Hepatocyte (in vitro differentiated cells): ENCODE measurements around the gene FBN3.

Source experiments
- EZH2 ChIP-seq: fragments of 200-600 bp; sonication (generic); IDR thresholded peaks from 2 replicates; pipeline ENCODE4 v1.6.1; 2016; ENCODE audit warnings: antibody characterized with exemption, mild to moderate bottlenecking, borderline replicate concordance
- TF ChIP-seq, protein P1 (sequence below): fragments of 200-600 bp; sonication (generic); IDR thresholded peaks from 2 replicates; pipeline ENCODE4 v1.5.1; 2016; ENCODE audit warnings: antibody characterized with exemption, mild to moderate bottlenecking; ENCODE audit not compliant: poor library complexity

DNA sequence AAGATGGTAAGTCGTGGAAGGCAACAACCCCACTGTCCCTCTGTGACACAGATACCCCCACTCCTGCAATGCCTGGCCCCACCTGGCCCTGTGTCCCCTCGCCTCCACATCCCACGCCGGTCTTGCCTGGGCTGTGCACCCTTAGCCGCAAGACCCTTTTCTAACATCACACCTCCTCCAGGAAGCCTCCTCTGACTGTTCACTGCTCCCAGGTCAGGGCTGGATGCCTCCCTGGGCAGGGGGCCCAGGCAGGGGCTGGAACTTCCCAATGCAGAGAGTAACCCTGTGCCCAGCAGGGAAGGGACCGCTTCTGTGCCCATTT, 1.3 kb downstream of the FBN3 start:
- TF ChIP-seq, protein P1, sequence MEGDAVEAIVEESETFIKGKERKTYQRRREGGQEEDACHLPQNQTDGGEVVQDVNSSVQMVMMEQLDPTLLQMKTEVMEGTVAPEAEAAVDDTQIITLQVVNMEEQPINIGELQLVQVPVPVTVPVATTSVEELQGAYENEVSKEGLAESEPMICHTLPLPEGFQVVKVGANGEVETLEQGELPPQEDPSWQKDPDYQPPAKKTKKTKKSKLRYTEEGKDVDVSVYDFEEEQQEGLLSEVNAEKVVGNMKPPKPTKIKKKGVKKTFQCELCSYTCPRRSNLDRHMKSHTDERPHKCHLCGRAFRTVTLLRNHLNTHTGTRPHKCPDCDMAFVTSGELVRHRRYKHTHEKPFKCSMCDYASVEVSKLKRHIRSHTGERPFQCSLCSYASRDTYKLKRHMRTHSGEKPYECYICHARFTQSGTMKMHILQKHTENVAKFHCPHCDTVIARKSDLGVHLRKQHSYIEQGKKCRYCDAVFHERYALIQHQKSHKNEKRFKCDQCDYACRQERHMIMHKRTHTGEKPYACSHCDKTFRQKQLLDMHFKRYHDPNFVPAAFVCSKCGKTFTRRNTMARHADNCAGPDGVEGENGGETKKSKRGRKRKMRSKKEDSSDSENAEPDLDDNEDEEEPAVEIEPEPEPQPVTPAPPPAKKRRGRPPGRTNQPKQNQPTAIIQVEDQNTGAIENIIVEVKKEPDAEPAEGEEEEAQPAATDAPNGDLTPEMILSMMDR, result no peak
- no peak for TF ChIP-seq EZH2
